SK-N-SH (cell line): ENCODE data around the gene PRKCA. TPM values are rescaled to one million over a fixed set of nuclear protein-coding genes. Genes with fewer than 3 reads are reported as not detected.

Source experiments
- CTCF ChIA-PET: fragments of 300-600, 350-600 bp; formaldehyde crosslinking; extraction: SDS; loops from one replicate; lab custom pipeline; 2021; lab: Yijun Ruan, JAX
- POLR2A ChIA-PET: fragments of 350-600 bp; sonication (Branson Sonifier 250); formaldehyde crosslinking; extraction: SDS; loops from one replicate; lab custom pipeline; 2020; ENCODE audit warnings: antibody characterized with exemption, inconsistent platforms; lab: Yijun Ruan, JAX
- DNase-seq: peaks from one replicate; pipeline ENCODE4 v3.0.0; 2012
- H2AFZ ChIP-seq: fragments of 200-600 bp; sonication (generic); 2 replicates; pipeline ENCODE4 v1.8.1; 2016; ENCODE audit warnings: antibody characterized with exemption, mild to moderate bottlenecking, low read depth
- H3F3A ChIP-seq: fragments of 200-600 bp; sonication (generic); replicated peaks from 2 replicates; pipeline ENCODE3; 2016; ENCODE audit warnings: antibody characterized with exemption, mild to moderate bottlenecking; ENCODE audit not compliant: insufficient read depth
- H3K27ac ChIP-seq, 2 experiments: fragments of 200-500 bp in 1 of 2; fragments of 200-600 bp in 1 of 2; sonication (Bioruptor generic) in 1 of 2; sonication (generic), shearing (Covaris generic) in 1 of 2; 2 replicates each; pipeline versions ENCODE4 v1.5.1 to v1.6.1; 2014 to 2016; ENCODE audit warnings: low read depth in 2 of 2, inconsistent platforms in 1 of 2, low read length in 1 of 2, mild to moderate bottlenecking in 1 of 2, mixed read lengths in 1 of 2
- H3K27me3 ChIP-seq: fragments of 200-600 bp; sonication (generic), shearing (Covaris generic); 2 replicates; pipeline ENCODE4 v1.6.1; 2016; ENCODE audit warnings: mixed run types; ENCODE audit not compliant: insufficient read depth
- H3K36me3 ChIP-seq, 2 experiments: fragments of 200-500 bp in 1 of 2; fragments of 200-600 bp in 1 of 2; sonication (Bioruptor generic) in 1 of 2; sonication (generic) in 1 of 2; replicated peaks in 1 of 2; 2 replicates each; pipeline versions ENCODE3 to v1.5.1; 2014 to 2016; ENCODE audit warnings: low read length in 1 of 2, mild to moderate bottlenecking in 1 of 2; ENCODE audit not compliant: insufficient read depth in 2 of 2, control insufficient read depth in 1 of 2
- H3K4me1 ChIP-seq, 2 experiments: fragments of 200-500 bp in 1 of 2; fragments of 200-600 bp in 1 of 2; sonication (Bioruptor generic) in 1 of 2; sonication (generic), shearing (Covaris generic) in 1 of 2; 2 replicates each; pipeline versions ENCODE4 v1.5.1 to v1.6.1; 2014 to 2016; ENCODE audit warnings: low read depth in 1 of 2, low read length in 1 of 2, mixed run types in 1 of 2; ENCODE audit not compliant: insufficient read depth in 2 of 2, control insufficient read depth in 1 of 2
- H3K4me2 ChIP-seq: fragments of 200-600 bp; sonication (generic), shearing (Covaris generic); 2 replicates; pipeline ENCODE4 v1.6.1; 2017; ENCODE audit warnings: mixed run types
- H3K4me3 ChIP-seq, 2 experiments: fragments of 200-500 bp in 1 of 2; fragments of 200-600 bp in 1 of 2; sonication (Bioruptor generic) in 1 of 2; sonication (generic), shearing (Covaris generic) in 1 of 2; 2 replicates each; pipeline versions ENCODE4 v1.5.1 to v1.8.1; 2014 to 2016; ENCODE audit warnings: low read depth in 2 of 2, inconsistent platforms in 1 of 2, low read length in 1 of 2, mild to moderate bottlenecking in 1 of 2, mixed read lengths in 1 of 2, moderate library complexity in 1 of 2
- H3K79me2 ChIP-seq: fragments of 200-600 bp; sonication (generic); 2 replicates; pipeline ENCODE4 v1.8.1; 2017; ENCODE audit warnings: mild to moderate bottlenecking; ENCODE audit not compliant: insufficient read depth
- H3K9ac ChIP-seq: fragments of 200-600 bp; sonication (generic); 2 replicates; pipeline ENCODE4 v1.6.1; 2017; ENCODE audit warnings: mixed run types
- H3K9me2 ChIP-seq: fragments of 200-600 bp; sonication (generic); 2 replicates; pipeline ENCODE4 v1.6.1; 2017; ENCODE audit warnings: mixed run types
- H3K9me3 ChIP-seq: fragments of 200-600 bp; sonication (generic); 2 replicates; pipeline ENCODE4 v1.6.1; 2017; ENCODE audit warnings: mixed run types, mild to moderate bottlenecking, moderate library complexity
- H4K20me1 ChIP-seq: fragments of 200-600 bp; sonication (generic); 2 replicates; pipeline ENCODE4 v1.6.1; 2017; ENCODE audit warnings: mild to moderate bottlenecking, mixed run types; ENCODE audit not compliant: insufficient read depth
- CHD2 ChIP-seq: fragments of 150-350 bp; IDR thresholded peaks from 2 replicates; pipeline ENCODE4 v1.6.1; 2018; ENCODE audit warnings: low read length; ENCODE audit not compliant: partially characterized antibody
- EZH2phosphoT487 ChIP-seq: fragments of 200-600 bp; sonication (generic); IDR thresholded peaks from 2 replicates; pipeline ENCODE4 v1.6.1; 2017; ENCODE audit warnings: low read depth, mixed run types, mild to moderate bottlenecking, antibody characterized with exemption, moderate library complexity, borderline replicate concordance
- FOSL2 ChIP-seq: IDR thresholded peaks from 2 replicates; pipeline ENCODE4 v1.4.0; 2012; ENCODE audit warnings: low read depth, mild to moderate bottlenecking, moderate library complexity, borderline replicate concordance
- FOXJ3 ChIP-seq: sonication (generic); formaldehyde crosslinking; IDR thresholded peaks from 2 replicates; pipeline ENCODE4 v1.5.1; 2020; ENCODE audit warnings: mild to moderate bottlenecking, missing genetic modification reagents
- FOXM1 ChIP-seq: IDR thresholded peaks from 2 replicates; pipeline ENCODE4 v1.4.0; 2012; ENCODE audit warnings: low read depth, mild to moderate bottlenecking
- JUND ChIP-seq: IDR thresholded peaks from 2 replicates; pipeline ENCODE4 v1.4.0; 2012
- MXI1 ChIP-seq: IDR thresholded peaks from 2 replicates; pipeline ENCODE4 v1.6.1; 2012; ENCODE audit warnings: mild to moderate bottlenecking, low read depth, low read length, improper control_type of control experiment
- NFIC ChIP-seq: IDR thresholded peaks from 2 replicates; pipeline ENCODE4 v1.4.0; 2012; ENCODE audit warnings: borderline replicate concordance
- NRF1 ChIP-seq: IDR thresholded peaks from 2 replicates; pipeline ENCODE4 v1.6.1; 2012; ENCODE audit warnings: low read depth, mild to moderate bottlenecking, low read length
- POLR2AphosphoS5 ChIP-seq: IDR thresholded peaks from 2 replicates; pipeline ENCODE4 v1.6.1; 2012; ENCODE audit warnings: low read depth, low read length
- RAD21 ChIP-seq: IDR thresholded peaks from 2 replicates; pipeline ENCODE4 v1.6.1; 2012; ENCODE audit warnings: mild to moderate bottlenecking, low read length
- RCOR1 ChIP-seq: fragments of 150-350 bp; IDR thresholded peaks from 2 replicates; pipeline ENCODE4 v1.6.1; 2017; ENCODE audit warnings: antibody characterized with exemption, low read length
- RFX5 ChIP-seq: IDR thresholded peaks from 2 replicates; pipeline ENCODE4 v1.6.1; 2012; ENCODE audit warnings: mild to moderate bottlenecking, improper control_type of control experiment, low read length
- RXRA ChIP-seq: IDR thresholded peaks from 2 replicates; pipeline ENCODE4 v1.4.0; 2012; ENCODE audit warnings: low read depth, mild to moderate bottlenecking, borderline replicate concordance
- SIN3A ChIP-seq: IDR thresholded peaks from 2 replicates; pipeline ENCODE4 v1.6.1; 2012; ENCODE audit warnings: low read depth, mild to moderate bottlenecking, low read length, moderate library complexity, borderline replicate concordance
- SMC3 ChIP-seq: IDR thresholded peaks from 2 replicates; pipeline ENCODE4 v1.6.1; 2012; ENCODE audit warnings: low read depth, low read length, improper control_type of control experiment
- TCF12 ChIP-seq: IDR thresholded peaks from 2 replicates; pipeline ENCODE4 v1.4.0; 2012
- YY1 ChIP-seq: IDR thresholded peaks from 2 replicates; pipeline ENCODE4 v1.4.0; 2012; ENCODE audit warnings: low read depth, mild to moderate bottlenecking
- WGBS: methylation state at CpG from one replicate; pipeline ENCODE4 v1.1.6; 2017; ENCODE audit warnings: low lambda C conversion rate; 5-methylcytosine and 5-hydroxymethylcytosine counted together
- polyA plus RNA-seq, 3 experiments: library from polyadenylated mRNA; depleted of rRNA; stranded (reverse); fragments of >200 nt; gene quantifications; 2 replicates each; pipeline ENCODE4 v1.2.3, GENCODE V29; 2012
- TF ChIP-seq, protein P1 (sequence below): IDR thresholded peaks from 2 replicates; pipeline ENCODE4 v1.6.1; 2012; ENCODE audit warnings: mild to moderate bottlenecking, low read depth, low read length, moderate library complexity
- TF ChIP-seq, protein P2 (sequence below): fragments of 150-350 bp; IDR thresholded peaks from 2 replicates; pipeline ENCODE4 v1.6.1; 2017; ENCODE audit warnings: antibody characterized with exemption, low read length, low read depth, borderline replicate concordance
- TF ChIP-seq, protein P3 (sequence below): IDR thresholded peaks from 2 replicates; pipeline ENCODE4; 2012

PRKCA gene
- polyA plus RNA-seq, 1 of the 3 experiments (the other 2 are of a cell fraction): 108 TPM

DNA sequence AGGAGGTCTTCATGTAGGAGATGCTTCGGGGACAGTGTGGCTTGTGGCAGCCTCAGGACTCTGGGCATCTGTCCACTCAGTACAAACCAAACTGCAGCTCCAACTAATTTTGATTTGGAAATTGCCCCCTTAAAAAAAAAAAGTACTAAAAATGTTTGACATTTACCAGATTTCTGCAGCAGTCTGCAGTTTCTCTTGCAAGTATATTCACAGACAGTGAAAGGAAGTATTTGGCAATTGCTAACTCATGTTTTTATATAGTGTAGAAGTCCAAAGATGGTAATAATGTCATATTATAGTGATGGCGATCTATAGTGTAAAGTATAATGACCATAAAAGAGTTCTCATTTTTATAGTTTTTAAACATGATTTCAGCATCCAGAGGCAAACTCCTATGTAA lies 218.6 kb downstream of the PRKCA start:
- H3K79me2 ChIP-seq: peaks cover 99% of the 10 kb centered on the region
- H3K9me3 ChIP-seq: no peaks in the 10 kb centered on the region
- H3K27ac ChIP-seq: no peak overlapping the region; a peak in 1 of 4 replicates
- POLR2A ChIA-PET: no interaction called here
- CTCF ChIA-PET: no interaction called here
- H3K4me2 ChIP-seq: no peak overlapping the region
- no peak overlapping the region for H3K4me3 ChIP-seq
- peaks cover 18 to 20% of the 10 kb centered on the region in 2 experiments; a peak in 3 of 4 replicates for H3K4me1 ChIP-seq
- no peak for DNase-seq
- no peaks in the 10 kb centered on the region for H3K27me3 ChIP-seq
- H2AFZ ChIP-seq: no peak overlapping the region
- 62% methylated on average over 2 of the region's 2 CpGs for WGBS
- H3F3A ChIP-seq: peaks cover 6% of the 10 kb centered on the region
- no peak for TF ChIP-seq JUND
- 0 out of 2 replicates have a peak, but pooled peaks have one; percentile 4 for TF ChIP-seq TCF12
- H3K36me3 ChIP-seq: peaks cover 8 to 12% of the 10 kb centered on the region in 2 experiments
- H3K9ac ChIP-seq: no peak overlapping the region
- H4K20me1 ChIP-seq: peaks cover 46% of the 10 kb centered on the region
- no peaks in the 10 kb centered on the region for H3K9me2 ChIP-seq

DNA sequence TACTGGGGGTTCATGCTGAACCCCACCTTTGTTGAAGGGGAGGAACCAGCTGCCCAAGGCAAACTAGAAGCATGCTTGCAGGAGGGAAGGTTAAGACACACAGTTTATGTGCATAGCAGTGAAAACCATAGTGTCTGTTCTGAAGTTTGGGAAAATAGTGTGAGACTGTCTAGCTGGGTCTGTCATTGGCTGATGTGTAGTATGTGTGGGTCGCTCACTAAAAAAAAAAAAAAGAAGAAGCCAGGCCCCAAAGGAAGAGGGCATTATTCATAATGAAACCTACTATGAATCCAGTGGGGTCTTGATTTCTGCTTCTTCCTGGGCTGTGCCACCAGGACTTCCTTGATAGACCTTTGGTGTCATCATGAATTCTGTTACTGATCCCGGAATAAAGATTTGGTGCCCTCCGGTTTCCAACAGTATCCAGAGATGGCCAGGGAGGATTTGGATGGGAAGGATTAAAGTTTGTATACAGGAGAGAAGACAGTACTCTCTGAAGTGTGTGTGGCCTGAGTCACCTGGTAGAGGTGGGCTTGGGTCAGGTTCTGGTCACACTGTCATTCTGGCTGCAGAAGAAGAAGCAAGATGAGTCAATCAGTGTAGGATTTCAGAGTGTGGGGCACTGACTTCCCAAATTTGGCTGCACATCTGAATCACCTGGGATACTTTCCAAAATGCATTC lies 220.3 kb downstream of the PRKCA start:
- Histone ChIP-seq H3K4me2 (peak overlapping the region; percentile 20), H4K20me1 (peaks cover 58% of the 10 kb centered on the region), H3K27me3 (no peaks in the 10 kb centered on the region), H3K79me2 (peaks cover 98% of the 10 kb centered on the region), H3K9me3 (no peaks in the 10 kb centered on the region), H3K4me1 (peaks cover 20 to 21% of the 10 kb centered on the region in 2 experiments; a peak in 3 of 4 replicates), H2AFZ (no peak overlapping the region), H3K4me3 (no peak overlapping the region), H3K9me2 (no peaks in the 10 kb centered on the region), H3K36me3 (peaks cover 8 to 16% of the 10 kb centered on the region in 2 experiments), H3K9ac (no peak overlapping the region), H3K27ac (no peak overlapping the region), H3F3A (peaks cover 11% of the 10 kb centered on the region)
- DNase-seq: no peak
- TF ChIP-seq, protein P1, sequence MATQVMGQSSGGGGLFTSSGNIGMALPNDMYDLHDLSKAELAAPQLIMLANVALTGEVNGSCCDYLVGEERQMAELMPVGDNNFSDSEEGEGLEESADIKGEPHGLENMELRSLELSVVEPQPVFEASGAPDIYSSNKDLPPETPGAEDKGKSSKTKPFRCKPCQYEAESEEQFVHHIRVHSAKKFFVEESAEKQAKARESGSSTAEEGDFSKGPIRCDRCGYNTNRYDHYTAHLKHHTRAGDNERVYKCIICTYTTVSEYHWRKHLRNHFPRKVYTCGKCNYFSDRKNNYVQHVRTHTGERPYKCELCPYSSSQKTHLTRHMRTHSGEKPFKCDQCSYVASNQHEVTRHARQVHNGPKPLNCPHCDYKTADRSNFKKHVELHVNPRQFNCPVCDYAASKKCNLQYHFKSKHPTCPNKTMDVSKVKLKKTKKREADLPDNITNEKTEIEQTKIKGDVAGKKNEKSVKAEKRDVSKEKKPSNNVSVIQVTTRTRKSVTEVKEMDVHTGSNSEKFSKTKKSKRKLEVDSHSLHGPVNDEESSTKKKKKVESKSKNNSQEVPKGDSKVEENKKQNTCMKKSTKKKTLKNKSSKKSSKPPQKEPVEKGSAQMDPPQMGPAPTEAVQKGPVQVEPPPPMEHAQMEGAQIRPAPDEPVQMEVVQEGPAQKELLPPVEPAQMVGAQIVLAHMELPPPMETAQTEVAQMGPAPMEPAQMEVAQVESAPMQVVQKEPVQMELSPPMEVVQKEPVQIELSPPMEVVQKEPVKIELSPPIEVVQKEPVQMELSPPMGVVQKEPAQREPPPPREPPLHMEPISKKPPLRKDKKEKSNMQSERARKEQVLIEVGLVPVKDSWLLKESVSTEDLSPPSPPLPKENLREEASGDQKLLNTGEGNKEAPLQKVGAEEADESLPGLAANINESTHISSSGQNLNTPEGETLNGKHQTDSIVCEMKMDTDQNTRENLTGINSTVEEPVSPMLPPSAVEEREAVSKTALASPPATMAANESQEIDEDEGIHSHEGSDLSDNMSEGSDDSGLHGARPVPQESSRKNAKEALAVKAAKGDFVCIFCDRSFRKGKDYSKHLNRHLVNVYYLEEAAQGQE: no peak
- no peak for TF ChIP-seq MXI1
- peak; percentile 18; the same call in 1 of the 2 replicates for TF ChIP-seq TCF12
- no peak for TF ChIP-seq RFX5
- TF ChIP-seq RAD21: no peak
- TF ChIP-seq FOSL2: peak; percentile 37
- no peak for TF ChIP-seq FOXM1
- no peak for TF ChIP-seq NFIC
- no peak for TF ChIP-seq RCOR1
- TF ChIP-seq RXRA: peak; percentile 29; the same call in 1 of the 2 replicates
- TF ChIP-seq POLR2AphosphoS5: no peak
- TF ChIP-seq YY1: no peak
- no peak for TF ChIP-seq SIN3A
- TF ChIP-seq EZH2phosphoT487: no peak
- TF ChIP-seq CHD2: no peak
- TF ChIP-seq JUND: no peak
- TF ChIP-seq, protein P2, sequence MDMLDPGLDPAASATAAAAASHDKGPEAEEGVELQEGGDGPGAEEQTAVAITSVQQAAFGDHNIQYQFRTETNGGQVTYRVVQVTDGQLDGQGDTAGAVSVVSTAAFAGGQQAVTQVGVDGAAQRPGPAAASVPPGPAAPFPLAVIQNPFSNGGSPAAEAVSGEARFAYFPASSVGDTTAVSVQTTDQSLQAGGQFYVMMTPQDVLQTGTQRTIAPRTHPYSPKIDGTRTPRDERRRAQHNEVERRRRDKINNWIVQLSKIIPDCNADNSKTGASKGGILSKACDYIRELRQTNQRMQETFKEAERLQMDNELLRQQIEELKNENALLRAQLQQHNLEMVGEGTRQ: no peak
- TF ChIP-seq FOXJ3 (CRISPR knock-in tag): no peak
- no peak for TF ChIP-seq SMC3
- no peak for TF ChIP-seq NRF1
- TF ChIP-seq, protein P3, sequence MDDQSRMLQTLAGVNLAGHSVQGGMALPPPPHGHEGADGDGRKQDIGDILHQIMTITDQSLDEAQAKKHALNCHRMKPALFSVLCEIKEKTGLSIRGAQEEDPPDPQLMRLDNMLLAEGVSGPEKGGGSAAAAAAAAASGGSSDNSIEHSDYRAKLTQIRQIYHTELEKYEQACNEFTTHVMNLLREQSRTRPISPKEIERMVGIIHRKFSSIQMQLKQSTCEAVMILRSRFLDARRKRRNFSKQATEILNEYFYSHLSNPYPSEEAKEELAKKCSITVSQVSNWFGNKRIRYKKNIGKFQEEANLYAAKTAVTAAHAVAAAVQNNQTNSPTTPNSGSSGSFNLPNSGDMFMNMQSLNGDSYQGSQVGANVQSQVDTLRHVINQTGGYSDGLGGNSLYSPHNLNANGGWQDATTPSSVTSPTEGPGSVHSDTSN: no peak
- 100% methylated on average over 3 of the region's 3 CpGs for WGBS
- ChIA-PET POLR2A (no interaction called here), CTCF (interaction anchor here (0.6 to 1.4 kb wide), 4 partner anchors 15 to 109 kb away, joined by 3 read pairs; no protein-coding TSS in a partner anchor)
